Spleen (tissue), 11 donors: ENCODE measurements around the gene TBC1D32. TPM values are rescaled to one million over a fixed set of nuclear protein-coding genes. Genes with fewer than 3 reads are reported as not detected.

Source experiments
- DNase-seq: peaks from one replicate; pipeline ENCODE4 v3.0.0-alpha.2; 2020
- H3K27ac ChIP-seq, 8 donors: fragments of 200-600 bp; sonication (generic) in 7 of 8; 1 replicate in 4 of 8; 2 replicates in 4 of 8; pipeline versions ENCODE4 v1.5.0 to v1.8.0; 2016 to 2021; ENCODE audit warnings: inconsistent platforms in 4 of 8, mild to moderate bottlenecking in 4 of 8, moderate library complexity in 1 of 8
- H3K27me3 ChIP-seq, 7 donors: fragments of 200-600 bp; sonication (generic) in 6 of 7; replicated peaks in 1 of 7; 1 replicate in 4 of 7; 2 replicates in 3 of 7; pipeline versions ENCODE4 v1.5.0 to v1.8.0; 2016 to 2021; ENCODE audit warnings: inconsistent platforms in 3 of 7, mild to moderate bottlenecking in 1 of 7
- H3K36me3 ChIP-seq, 6 donors: fragments of 200-600 bp; sonication (generic) in 5 of 6; 1 replicate in 4 of 6; 2 replicates in 2 of 6; pipeline versions ENCODE4 v1.5.0 to v1.8.0; 2016 to 2021; ENCODE audit warnings: inconsistent platforms in 2 of 6
- H3K4me1 ChIP-seq, 6 donors: fragments of 200-600 bp; sonication (generic) in 5 of 6; 1 replicate in 3 of 6; 2 replicates in 3 of 6; pipeline versions ENCODE4 v1.5.0 to v1.8.0; 2016 to 2021; ENCODE audit warnings: inconsistent platforms in 3 of 6
- H3K4me3 ChIP-seq, 8 donors: fragments of 200-600 bp; sonication (generic) in 7 of 8; 1 replicate in 4 of 8; 2 replicates in 4 of 8; pipeline versions ENCODE4 v1.5.0 to v1.8.0; 2016 to 2021; ENCODE audit warnings: inconsistent platforms in 4 of 8, mild to moderate bottlenecking in 4 of 8, moderate library complexity in 2 of 8
- H3K9me3 ChIP-seq, 8 donors: fragments of 200-600 bp; sonication (generic) in 7 of 8; 1 replicate in 4 of 8; 2 replicates in 4 of 8; pipeline versions ENCODE4 v1.5.0 to v1.8.0; 2016 to 2021; ENCODE audit warnings: inconsistent platforms in 4 of 8
- CTCF ChIP-seq, 11 experiments: fragments of 200-600 bp in 7 of 11; fragments of 450-650 bp in 4 of 11; sonication (generic) in 4 of 11; IDR thresholded peaks in 8 of 11; conservative IDR thresholded peaks in 3 of 11; 1 replicate in 7 of 11; 2 replicates in 4 of 11; pipeline versions ENCODE4 v1.4.0 to v1.8.0; 2016 to 2021; ENCODE audit warnings: antibody characterized with exemption in 11 of 11, inconsistent platforms in 4 of 11, mild to moderate bottlenecking in 1 of 11
- POLR2A ChIP-seq, 3 donors: fragments of 450-650 bp; IDR thresholded peaks; one replicate each; pipeline ENCODE4 v1.5.1; 2017; ENCODE audit warnings: antibody characterized with exemption in 3 of 3, mild to moderate bottlenecking in 1 of 3
- POLR2AphosphoS5 ChIP-seq, 3 donors: sonication (generic); formaldehyde crosslinking; IDR thresholded peaks; one replicate each; pipeline ENCODE4 v1.5.1; 2017; ENCODE audit warnings: antibody characterized with exemption in 3 of 3
- WGBS, 5 donors: extraction: QIAGEN DNeasy Blood & Tissue Kit in 3 of 5; methylation state at CpG; one replicate each; pipeline versions ENCODE4 v1.1.5 to v1.1.7; 2013 to 2018; 5-methylcytosine and 5-hydroxymethylcytosine counted together
- intact Hi-C: fragments of 100-400 bp; cut with DNase I; formaldehyde crosslinking; loops from one replicate; pipeline ENCODE4 v1.15.0; 2023; ENCODE audit warnings: low total_unique reads
- polyA plus RNA-seq, 3 donors: library from polyadenylated mRNA; stranded (reverse); fragments of 200-250 nt; gene quantifications; one replicate each; pipeline ENCODE4 v1.2.1, GENCODE V29; 2013
- total RNA-seq, 7 donors: library from RNA; depleted of rRNA in 3 of 7; stranded (reverse); fragments of >200 nt in 3 of 7; fragmentation: NEBNext Ultra II Directional in 4 of 7; extraction: Animal tissue kit (Norgen Biotek cat#: 25700) in 4 of 7; gene quantifications; one replicate each; pipeline versions ENCODE4 v1.1.0 to v1.2.1, GENCODE V29; 2016 to 2021
- donor health status: healthy with polysubstance abuse.
- donor health status: DM: no; HTN: no; CAD: no; lungs with moderate emphysema.
- donor health status: DM: no; HTN: no; CAD: no.
- donor health status: Bipolar disorder and iron deficiency.
- donor health status: healthy.
- donor health status: DM: no; HTN: no; CAD: no.
- donor health status: DM: yes; HTN: yes; CAD: no.

The TBC1D32 gene
- total and polyA plus RNA-seq, 10 donors = 1.5 to 18.8 (median 12.6) TPM

DNA sequence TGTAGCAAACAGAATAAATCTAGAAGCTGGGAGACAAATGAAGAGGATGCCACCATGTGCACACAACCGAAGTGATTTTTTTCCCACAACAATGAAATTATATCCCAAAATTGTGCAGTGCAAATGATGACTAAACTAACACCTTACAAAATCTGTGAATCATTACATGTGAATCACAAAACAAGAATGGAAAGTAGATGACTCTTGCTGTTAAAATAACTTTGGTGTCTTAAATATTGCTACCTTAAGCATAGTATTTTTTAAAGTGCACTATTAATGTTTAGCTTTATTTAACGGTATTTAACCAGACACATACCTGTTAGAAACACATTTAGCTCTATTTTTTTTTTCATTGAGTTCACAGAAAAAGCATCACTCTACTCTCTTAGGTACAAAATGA, 190.8 kb downstream of the TBC1D32 start:
- WGBS, 5 donors = 83 to 94% (median 93%) methylated on average over 2 of the region's 2 CpGs

DNA sequence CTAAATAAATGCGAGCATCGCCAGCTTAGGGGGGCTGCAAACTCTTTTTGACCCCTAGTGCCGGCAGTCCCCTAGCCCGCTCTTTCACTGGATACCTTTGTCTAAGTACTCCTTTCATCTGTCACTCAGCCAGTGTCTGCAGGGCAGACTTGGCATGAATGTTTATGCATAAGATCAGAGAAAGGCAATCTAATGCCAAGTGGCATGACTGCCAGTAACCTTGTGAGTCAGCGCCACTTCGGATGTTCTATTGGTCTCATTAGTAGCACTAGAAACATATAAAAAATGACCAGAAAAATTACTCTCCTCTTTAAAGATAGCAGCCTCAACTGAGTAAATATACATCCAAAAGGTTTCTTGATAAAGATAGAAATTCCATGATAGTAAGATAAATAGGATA, 192.2 kb downstream of the TBC1D32 start:
- WGBS, 5 donors = 93 to 98% (median 95%) methylated on average over 6 of the region's 6 CpGs
- no peak for TF ChIP-seq CTCF (IDR thresholded peaks at IDR 0.05 in 8 of 11, conservative IDR thresholded peaks at IDR 0.05 in 3 of 11)
- no peak for TF ChIP-seq POLR2AphosphoS5 (IDR thresholded peaks at IDR 0.05)
- TF ChIP-seq POLR2A (IDR thresholded peaks at IDR 0.05) = no peak
- intact Hi-C loops = no loop called here
- Histone ChIP-seq H3K27me3 (no peaks in the 10 kb centered on the region), H3K36me3 (peaks cover 0 to 12% (median 2%) of the 10 kb centered on the region in 6 donors), H3K27ac (no peak overlapping the region), H3K4me1 (no peaks in the 10 kb centered on the region), H3K4me3 (no peak overlapping the region), H3K9me3 (peaks cover 0 to 39% (median 22%) of the 10 kb centered on the region in 8 donors)
- no peak for DNase-seq

More for the DNA sequence above, 190.8 kb downstream of the TBC1D32 start:
- H3K27me3 ChIP-seq = no peaks in the 10 kb centered on the region
- peaks cover 0 to 51% (median 33%) of the 10 kb centered on the region in 8 donors for H3K9me3 ChIP-seq
- no peak overlapping the region for H3K4me3 ChIP-seq
- H3K27ac ChIP-seq = no peak overlapping the region
- DNase-seq = no peak
- no peak for TF ChIP-seq POLR2AphosphoS5 (IDR thresholded peaks at IDR 0.05)
- H3K4me1 ChIP-seq = no peaks in the 10 kb centered on the region
- intact Hi-C loops = no loop called here
- peaks cover 0 to 12% (median 2%) of the 10 kb centered on the region in 6 donors for H3K36me3 ChIP-seq

DNA sequence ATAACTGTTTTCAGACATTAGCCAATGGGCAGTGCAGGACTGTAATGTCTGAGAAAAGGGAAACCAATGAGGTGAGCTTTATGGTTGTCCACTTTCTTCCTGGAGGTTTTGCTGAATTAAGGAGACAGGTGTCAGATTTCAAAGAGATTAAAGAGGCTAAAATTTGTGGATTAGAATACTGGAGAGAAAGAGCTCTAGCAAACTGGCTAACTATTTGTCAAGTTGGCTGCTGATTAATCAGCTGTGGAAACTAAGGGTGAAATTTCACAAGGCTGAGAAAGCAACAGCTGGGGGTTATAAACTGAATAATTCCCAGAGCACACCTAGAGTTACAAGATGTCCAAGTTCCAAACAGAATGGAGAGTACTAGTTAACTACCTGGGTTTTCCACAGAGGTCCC, 198.9 kb downstream of the TBC1D32 start:
- Histone ChIP-seq H3K27me3 (no peaks in the 10 kb centered on the region), H3K4me1 (no peaks in the 10 kb centered on the region), H3K4me3 (no peak overlapping the region), H3K36me3 (no peaks in the 10 kb centered on the region), H3K27ac (no peak overlapping the region), H3K9me3 (no peaks in the 10 kb centered on the region)
- no peak for DNase-seq
- no peak for TF ChIP-seq POLR2A (IDR thresholded peaks at IDR 0.05)
- no peak for TF ChIP-seq POLR2AphosphoS5 (IDR thresholded peaks at IDR 0.05)
- no peak for TF ChIP-seq CTCF (IDR thresholded peaks at IDR 0.05 in 8 of 11, conservative IDR thresholded peaks at IDR 0.05 in 3 of 11)
- intact Hi-C loops = no loop called here

- H3K27me3 ChIP-seq = no peaks in the 10 kb centered on the region
- H3K4me3 ChIP-seq = no peak overlapping the region
- TF ChIP-seq CTCF (IDR thresholded peaks at IDR 0.05 in 8 of 11, conservative IDR thresholded peaks at IDR 0.05 in 3 of 11) (no peak), POLR2AphosphoS5 (IDR thresholded peaks at IDR 0.05) (no peak), POLR2A (IDR thresholded peaks at IDR 0.05) (no peak)
- intact Hi-C loops = no loop called here
- H3K4me1 ChIP-seq = no peaks in the 10 kb centered on the region
- peaks cover 0 to 5% (median 0%) of the 10 kb centered on the region in 6 donors for H3K36me3 ChIP-seq
- no peaks in the 10 kb centered on the region for H3K9me3 ChIP-seq
- H3K27ac ChIP-seq = no peak overlapping the region
- no peak for DNase-seq
These were observed 199.4 kb downstream of the TBC1D32 start for GRCh38 chr6:121134922-121135321.

DNA sequence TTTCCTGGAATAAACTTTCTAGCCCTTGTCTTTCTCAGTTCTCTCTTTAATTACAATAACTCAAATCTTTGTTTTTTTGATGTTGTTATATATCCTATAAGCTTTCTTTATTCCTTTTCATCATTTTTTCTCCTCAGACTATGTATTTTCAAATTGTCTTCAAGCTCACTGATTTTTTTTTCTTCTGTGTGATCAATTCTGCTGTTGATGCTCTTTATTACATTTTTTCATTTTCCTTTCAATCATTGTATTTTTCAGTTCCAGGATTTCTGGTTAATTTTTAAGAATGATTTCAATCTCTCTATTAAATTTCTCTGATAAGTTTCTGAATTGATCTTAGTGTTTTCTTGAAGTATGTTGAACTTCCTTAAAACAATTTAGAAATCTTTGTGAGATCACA, 209.7 kb downstream of the TBC1D32 start:
- Histone ChIP-seq H3K9me3 (peaks cover 6 to 43% (median 33%) of the 10 kb centered on the region in 8 donors), H3K4me3 (no peak overlapping the region), H3K27ac (no peak overlapping the region), H3K4me1 (no peaks in the 10 kb centered on the region), H3K27me3 (no peaks in the 10 kb centered on the region), H3K36me3 (peaks cover 0 to 57% (median 20%) of the 10 kb centered on the region in 6 donors)
- no peak for TF ChIP-seq CTCF (IDR thresholded peaks at IDR 0.05 in 8 of 11, conservative IDR thresholded peaks at IDR 0.05 in 3 of 11)
- no peak for TF ChIP-seq POLR2A (IDR thresholded peaks at IDR 0.05)
- TF ChIP-seq POLR2AphosphoS5 (IDR thresholded peaks at IDR 0.05) = no peak
- intact Hi-C loops = no loop called here
- DNase-seq = no peak
